ENCODE measurements around the gene NUTM2E. TPM values are rescaled to one million over a fixed set of nuclear protein-coding genes. Genes with fewer than 3 reads are reported as not detected.
"Not testable (repeated sequence)": the region's sequence is repeated elsewhere in the genome, so short reads cannot be mapped to it uniquely, and the experiment has no call there.

Gene NUTM2E
- total RNA-seq (2021): 0.11 TPM in 1 of 2 replicates, not detected in the other
- long read RNA-seq: 0 reads

DNA sequence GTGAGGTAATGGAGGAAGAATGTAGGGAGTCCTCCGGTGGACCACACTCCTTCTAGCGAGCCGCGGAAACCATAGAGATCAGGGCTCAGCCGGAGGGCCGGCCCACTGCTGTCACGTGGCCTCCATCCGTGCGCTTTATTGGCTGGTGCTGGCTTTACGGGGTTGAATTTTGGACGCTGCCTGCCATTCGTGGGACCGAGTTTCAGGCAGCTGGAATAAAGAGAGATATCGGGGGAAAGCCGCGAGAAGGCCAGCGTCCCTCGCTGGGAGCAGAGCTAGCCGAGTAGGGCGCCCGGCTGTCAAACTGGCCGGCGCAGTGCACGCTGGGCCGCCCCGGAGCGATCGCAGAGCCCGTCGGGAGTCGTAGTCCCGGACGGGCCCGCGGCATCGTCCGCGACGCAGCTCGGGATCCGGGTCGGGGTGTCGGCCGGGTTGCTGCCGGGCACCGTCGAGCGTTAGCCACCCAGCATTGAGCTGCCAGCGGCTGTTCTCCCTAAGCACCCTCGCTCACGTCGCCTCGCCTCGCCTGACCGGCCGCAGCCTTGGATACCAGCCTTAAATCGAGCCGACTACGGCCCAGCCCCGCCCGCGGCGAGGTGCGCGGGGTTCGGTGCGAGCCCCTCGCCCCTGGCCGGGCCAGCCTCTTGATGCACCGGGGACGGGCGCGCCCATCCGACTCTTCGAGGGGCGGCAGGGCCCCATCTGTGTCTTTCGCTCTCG is at the start of gene NUTM2E:
NUTM2E (plus strand) TSS at position 244 of the 720 bp plus-strand sequence. CDS start 15,002 bp downstream, outside the sequence.
- not testable (repeated sequence) for H2BK120ac ChIP-seq (ENCODE audit: low read depth, low read length, poor library complexity, severe bottlenecking); H3K4me1 Mint-ChIP-seq; H2AK5ac ChIP-seq (ENCODE audit: insufficient read length, low read length); H4K8ac ChIP-seq (replicated peaks; ENCODE audit: insufficient read length, low read depth, low read length); H3K79me2 ChIP-seq (ENCODE audit: insufficient read depth, low read length); H4K5ac ChIP-seq (ENCODE audit: insufficient read length, low read depth, low read length); H3K27me3 Mint-ChIP-seq (ENCODE audit: low read depth); H2BK20ac ChIP-seq (ENCODE audit: low read depth, low read length, poor library complexity, severe bottlenecking); H3K23me2 ChIP-seq (ENCODE audit: insufficient read length, low read depth, low read length, poor library complexity, severe bottlenecking); H3K79me1 ChIP-seq (ENCODE audit: insufficient read depth, low read depth, low read length, poor library complexity, severe bottlenecking); H3K4me2 ChIP-seq (ENCODE audit: insufficient read depth, insufficient read length, low read length); H2BK5ac ChIP-seq (ENCODE audit: insufficient read length, low read length); H3K23ac ChIP-seq (ENCODE audit: insufficient read length, low read depth, low read length); H3K4ac ChIP-seq (ENCODE audit: low read depth, low read length); H2AFZ ChIP-seq (ENCODE audit: low read length); H2BK12ac ChIP-seq (ENCODE audit: insufficient read length, low read depth, low read length); H4K91ac ChIP-seq (ENCODE audit: insufficient read length, low read depth, low read length); H3K56ac ChIP-seq (ENCODE audit: insufficient read length, low read depth, low read length); H3K27me3 ChIP-seq (ENCODE audit: insufficient read depth, low read length); H3T11ph ChIP-seq (ENCODE audit: low read length); H3K36me3 Mint-ChIP-seq (ENCODE audit: insufficient read depth in 1 of 3, low read depth in 3 of 3); H3K14ac ChIP-seq (ENCODE audit: insufficient read depth, low read length); H3K9me3 Mint-ChIP-seq; H3K27ac ChIP-seq (ENCODE audit: insufficient read length, low read depth, low read length); H3K9ac ChIP-seq (ENCODE audit: extremely low read depth, insufficient read length, low read length); H4K20me1 ChIP-seq (ENCODE audit: control insufficient read depth, insufficient read depth, insufficient read length); H3K9me3 ChIP-seq (ENCODE audit: control insufficient read depth, low read depth, low read length); H2BK15ac ChIP-seq (ENCODE audit: low read depth, low read length); H3K4me1 ChIP-seq (ENCODE audit: insufficient read depth, low read length); H3K18ac ChIP-seq (ENCODE audit: insufficient read length, low read depth, low read length)
- H3K4me3 Mint-ChIP-seq: peak within 1 kb of the TSS; percentile 86 to 92
- WGBS (ENCODE audit: extremely low coverage, insufficient read length, low lambda C conversion rate): no CpG with 5 or more reads among the region's 78 CpGs
- H3K27ac Mint-ChIP-seq: peak within 1 kb of the TSS; percentile 61 to 90 (median 88); a peak in 3 of 7 replicates
- peak; percentile 60 for DNase-seq

DNA sequence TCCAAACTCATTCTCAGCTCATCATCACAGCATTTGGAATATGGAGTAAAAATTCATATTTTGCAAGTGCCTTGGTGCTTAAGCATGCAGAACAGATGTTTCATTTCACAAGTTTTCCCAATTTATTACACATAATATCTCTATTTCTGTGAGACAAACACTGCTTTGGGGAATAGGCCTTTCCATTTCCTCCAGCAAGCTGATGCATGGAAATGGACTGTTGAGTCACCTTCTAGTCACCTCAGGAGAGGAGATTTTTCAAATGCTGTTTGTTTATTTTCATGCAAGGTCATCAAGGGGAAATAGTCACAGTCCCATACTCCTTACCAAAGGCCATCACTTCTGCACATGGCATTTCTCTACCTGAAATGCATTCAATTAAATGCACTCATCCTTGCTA is 48.5 kb upstream of the NUTM2E start:
- H3K14ac ChIP-seq (ENCODE audit: insufficient read depth, low read length); H2BK12ac ChIP-seq (ENCODE audit: insufficient read length, low read depth, low read length); H3K27ac Mint-ChIP-seq; H2BK5ac ChIP-seq (ENCODE audit: insufficient read length, low read length); H3K79me1 ChIP-seq (ENCODE audit: insufficient read depth, low read depth, low read length, poor library complexity, severe bottlenecking); H4K20me1 ChIP-seq (ENCODE audit: control insufficient read depth, insufficient read depth, insufficient read length); H3K36me3 Mint-ChIP-seq (ENCODE audit: insufficient read depth in 1 of 3, low read depth in 3 of 3); H3K56ac ChIP-seq (ENCODE audit: insufficient read length, low read depth, low read length); H2BK15ac ChIP-seq (ENCODE audit: low read depth, low read length); H3K27me3 Mint-ChIP-seq (ENCODE audit: low read depth); H3K9me3 ChIP-seq (ENCODE audit: control insufficient read depth, low read depth, low read length); H3K27me3 ChIP-seq (ENCODE audit: insufficient read depth, low read length); H4K5ac ChIP-seq (ENCODE audit: insufficient read length, low read depth, low read length); H3K23me2 ChIP-seq (ENCODE audit: insufficient read length, low read depth, low read length, poor library complexity, severe bottlenecking); H3K4me3 Mint-ChIP-seq; H3K9me3 Mint-ChIP-seq; H3K4me1 ChIP-seq (ENCODE audit: insufficient read depth, low read length); H3K4me2 ChIP-seq (ENCODE audit: insufficient read depth, insufficient read length, low read length); H3K23ac ChIP-seq (ENCODE audit: insufficient read length, low read depth, low read length); H2AFZ ChIP-seq (ENCODE audit: low read length); H3T11ph ChIP-seq (ENCODE audit: low read length); H3K18ac ChIP-seq (ENCODE audit: insufficient read length, low read depth, low read length); H3K9ac ChIP-seq (ENCODE audit: extremely low read depth, insufficient read length, low read length); H3K79me2 ChIP-seq (ENCODE audit: insufficient read depth, low read length); H2BK120ac ChIP-seq (ENCODE audit: low read depth, low read length, poor library complexity, severe bottlenecking); H4K8ac ChIP-seq (replicated peaks; ENCODE audit: insufficient read length, low read depth, low read length); DNase-seq; H2BK20ac ChIP-seq (ENCODE audit: low read depth, low read length, poor library complexity, severe bottlenecking); H4K91ac ChIP-seq (ENCODE audit: insufficient read length, low read depth, low read length); H2AK5ac ChIP-seq (ENCODE audit: insufficient read length, low read length); H3K4me1 Mint-ChIP-seq; H3K27ac ChIP-seq (ENCODE audit: insufficient read length, low read depth, low read length); H3K4ac ChIP-seq (ENCODE audit: low read depth, low read length): not testable (repeated sequence)
